GM19025 (cell line): Measurements from ENCODE around the gene CAMK2N1.
"Not testable (repeated sequence)": the region's sequence is repeated elsewhere in the genome, so short reads cannot be mapped to it uniquely, and the experiment has no call there.

Experiments
- ATAC-seq: cut with Tn5 transposase; IDR thresholded peaks from one replicate; pipeline ENCODE4 v1.9.1; 2021; ENCODE audit warnings: mild to moderate bottlenecking, low read depth, moderate library complexity; ENCODE audit not compliant: unreplicated experiment

CAMK2N1 gene

GRCh38 chr1:20497506-20497905, 11.5 kb upstream of the CAMK2N1 start:
- ATAC-seq = no peak

GRCh38 chr1:20496725-20497383, 10.8 kb upstream of the CAMK2N1 start:
- not testable (repeated sequence) for ATAC-seq

GRCh38 chr1:20496241-20496661, 10.2 kb upstream of the CAMK2N1 start:
- ATAC-seq = no peak

- no peak for ATAC-seq
Observed at GRCh38 chr1:20495661-20496060, 9.7 kb upstream of the CAMK2N1 start.

GRCh38 chr1:20494609-20495311, 8.8 kb upstream of the CAMK2N1 start:
- no peak for ATAC-seq

- ATAC-seq = no peak
Observed at GRCh38 chr1:20493839-20494608, 8.0 kb upstream of the CAMK2N1 start.

GRCh38 chr1:20493309-20493708, 7.3 kb upstream of the CAMK2N1 start:
- ATAC-seq = no peak

- ATAC-seq = no peak
Observed at GRCh38 chr1:20492751-20493150, 6.7 kb upstream of the CAMK2N1 start.

GRCh38 chr1:20491866-20492265, 5.9 kb upstream of the CAMK2N1 start:
- ATAC-seq = no peak

GRCh38 chr1:20491178-20491577, 5.2 kb upstream of the CAMK2N1 start:
- ATAC-seq = no peak

- ATAC-seq = no peak
Observed at GRCh38 chr1:20487236-20487590, 1.2 kb upstream of the CAMK2N1 start.

- ATAC-seq = no peak
Observed at GRCh38 chr1:20486457-20487235, 636 bp upstream of the CAMK2N1 start.

- ATAC-seq = no peak
Observed at GRCh38 chr1:20484519-20485462, 1.2 kb downstream of the CAMK2N1 start.

- no peak for ATAC-seq
Observed at GRCh38 chr1:20483833-20484518, 2.0 kb downstream of the CAMK2N1 start.

GRCh38 chr1:20483098-20483832, 2.7 kb downstream of the CAMK2N1 start:
- no peak for ATAC-seq

- ATAC-seq = no peak
Observed at GRCh38 chr1:20481643-20482498, 4.1 kb downstream of the CAMK2N1 start.

GRCh38 chr1:20480951-20481617, 4.9 kb downstream of the CAMK2N1 start:
- ATAC-seq = no peak
